HEK293 (cell line): Measurements from ENCODE around the gene C3orf20.

Experiments
- KLF16 ChIP-seq: fragments of 450-650 bp; formaldehyde crosslinking; IDR thresholded peaks from 2 replicates; pipeline ENCODE4 v1.5.1; 2017; ENCODE audit warnings: missing biosample characterization, missing genetic modification characterization
- ZBTB11 ChIP-seq: fragments of 450-650 bp; formaldehyde crosslinking; conservative IDR thresholded peaks from 2 replicates; pipeline ENCODE4 v1.5.1; 2016; ENCODE audit warnings: low read depth, missing biosample characterization, missing genetic modification characterization
- ZFP3 ChIP-seq: fragments of 450-650 bp; formaldehyde crosslinking; IDR thresholded peaks from 2 replicates; pipeline ENCODE4 v1.5.1; 2016; ENCODE audit warnings: low read depth, missing biosample characterization, missing genetic modification characterization
- ZFP41 ChIP-seq: fragments of 450-650 bp; formaldehyde crosslinking; IDR thresholded peaks from 2 replicates; pipeline ENCODE4 v1.5.1; 2016; ENCODE audit warnings: missing biosample characterization, missing genetic modification characterization, borderline replicate concordance
- ZNF112 ChIP-seq: fragments of 450-650 bp; formaldehyde crosslinking; IDR thresholded peaks from 2 replicates; pipeline ENCODE4 v1.5.0; 2017; ENCODE audit warnings: missing biosample characterization, missing genetic modification characterization
- ZNF221 ChIP-seq: fragments of 450-650 bp; formaldehyde crosslinking; IDR thresholded peaks from 2 replicates; pipeline ENCODE4 v1.5.1; 2017; ENCODE audit warnings: missing biosample characterization, missing genetic modification characterization, borderline replicate concordance
- ZNF24 ChIP-seq: fragments of 450-650 bp; formaldehyde crosslinking; IDR thresholded peaks from 2 replicates; pipeline ENCODE4 v1.5.1; 2016; ENCODE audit warnings: missing biosample characterization, missing genetic modification characterization
- ZNF404 ChIP-seq: fragments of 450-650 bp; formaldehyde crosslinking; IDR thresholded peaks from 2 replicates; pipeline ENCODE4 v1.5.1; 2017; ENCODE audit warnings: missing biosample characterization, missing genetic modification characterization
- ZNF521 ChIP-seq: fragments of 450-650 bp; formaldehyde crosslinking; IDR thresholded peaks from 2 replicates; pipeline ENCODE4 v1.5.1; 2017; ENCODE audit warnings: missing biosample characterization, mild to moderate bottlenecking, missing genetic modification characterization
- ZNF558 ChIP-seq: fragments of 450-650 bp; formaldehyde crosslinking; IDR thresholded peaks from 2 replicates; pipeline ENCODE4 v1.5.1; 2016; ENCODE audit warnings: missing biosample characterization, missing genetic modification characterization
- ZNF704 ChIP-seq: fragments of 450-650 bp; formaldehyde crosslinking; IDR thresholded peaks from 2 replicates; pipeline ENCODE4 v1.5.1; 2016; ENCODE audit warnings: missing biosample characterization, missing genetic modification characterization
- ZNF785 ChIP-seq: fragments of 450-650 bp; formaldehyde crosslinking; IDR thresholded peaks from 2 replicates; pipeline ENCODE4 v1.5.1; 2016; ENCODE audit warnings: missing biosample characterization, missing genetic modification characterization
- TF ChIP-seq, protein P1 (sequence below): fragments of 450-650 bp; formaldehyde crosslinking; IDR thresholded peaks from 2 replicates; pipeline ENCODE4 v1.5.1; 2016; ENCODE audit warnings: missing biosample characterization, missing genetic modification characterization
- TF ChIP-seq, protein P2 (sequence below): fragments of 450-650 bp; formaldehyde crosslinking; IDR thresholded peaks from 2 replicates; pipeline ENCODE4; 2016; ENCODE audit warnings: missing biosample characterization, missing genetic modification characterization

DNA sequence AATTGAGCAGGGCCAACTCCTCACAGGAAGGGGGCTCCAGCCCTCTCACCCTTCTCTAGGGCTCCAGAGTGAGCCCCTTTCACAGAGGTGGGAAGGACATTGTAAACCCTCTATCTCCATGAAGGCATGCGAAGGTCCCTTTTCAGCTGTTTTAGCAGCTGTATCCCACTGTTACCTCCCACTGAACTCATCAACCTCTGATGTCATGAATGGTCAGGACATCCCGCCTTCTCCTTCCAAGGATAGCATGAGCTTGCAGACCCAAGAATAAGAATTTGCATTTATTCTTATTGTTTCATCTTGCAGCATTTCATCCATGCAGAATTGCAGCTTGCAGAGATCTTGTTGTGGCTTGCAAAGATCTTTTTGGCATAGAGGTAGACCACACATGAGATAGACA, 119.5 kb downstream of the C3orf20 start:
- TF ChIP-seq, protein P1, sequence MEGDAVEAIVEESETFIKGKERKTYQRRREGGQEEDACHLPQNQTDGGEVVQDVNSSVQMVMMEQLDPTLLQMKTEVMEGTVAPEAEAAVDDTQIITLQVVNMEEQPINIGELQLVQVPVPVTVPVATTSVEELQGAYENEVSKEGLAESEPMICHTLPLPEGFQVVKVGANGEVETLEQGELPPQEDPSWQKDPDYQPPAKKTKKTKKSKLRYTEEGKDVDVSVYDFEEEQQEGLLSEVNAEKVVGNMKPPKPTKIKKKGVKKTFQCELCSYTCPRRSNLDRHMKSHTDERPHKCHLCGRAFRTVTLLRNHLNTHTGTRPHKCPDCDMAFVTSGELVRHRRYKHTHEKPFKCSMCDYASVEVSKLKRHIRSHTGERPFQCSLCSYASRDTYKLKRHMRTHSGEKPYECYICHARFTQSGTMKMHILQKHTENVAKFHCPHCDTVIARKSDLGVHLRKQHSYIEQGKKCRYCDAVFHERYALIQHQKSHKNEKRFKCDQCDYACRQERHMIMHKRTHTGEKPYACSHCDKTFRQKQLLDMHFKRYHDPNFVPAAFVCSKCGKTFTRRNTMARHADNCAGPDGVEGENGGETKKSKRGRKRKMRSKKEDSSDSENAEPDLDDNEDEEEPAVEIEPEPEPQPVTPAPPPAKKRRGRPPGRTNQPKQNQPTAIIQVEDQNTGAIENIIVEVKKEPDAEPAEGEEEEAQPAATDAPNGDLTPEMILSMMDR, result no peak
- TF ChIP-seq ZNF24 (tag by site-specific recombination) (no peak), ZNF558 (tag by site-specific recombination) (no peak), ZNF112 (tag by site-specific recombination) (no peak), ZNF404 (tag by site-specific recombination) (no peak), ZNF704 (no peak), ZNF521 (tag by site-specific recombination) (no peak), ZBTB11 (no peak), ZFP41 (tag by site-specific recombination) (no peak), ZNF221 (tag by site-specific recombination) (no peak), ZFP3 (no peak), KLF16 (tag by site-specific recombination) (no peak), ZNF785 (tag by site-specific recombination) (no peak)
- TF ChIP-seq, protein P2, sequence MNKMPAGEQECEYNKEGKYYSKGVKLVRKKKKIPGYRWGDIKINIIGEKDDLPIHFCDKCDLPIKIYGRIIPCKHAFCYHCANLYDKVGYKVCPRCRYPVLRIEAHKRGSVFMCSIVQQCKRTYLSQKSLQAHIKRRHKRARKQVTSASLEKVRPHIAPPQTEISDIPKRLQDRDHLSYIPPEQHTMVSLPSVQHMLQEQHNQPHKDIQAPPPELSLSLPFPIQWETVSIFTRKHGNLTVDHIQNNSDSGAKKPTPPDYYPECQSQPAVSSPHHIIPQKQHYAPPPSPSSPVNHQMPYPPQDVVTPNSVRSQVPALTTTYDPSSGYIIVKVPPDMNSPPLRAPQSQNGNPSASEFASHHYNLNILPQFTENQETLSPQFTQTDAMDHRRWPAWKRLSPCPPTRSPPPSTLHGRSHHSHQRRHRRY (tag by site-specific recombination), result no peak
